Calu3 (cell line): ENCODE data around the gene FKBP3. TPM values are rescaled to one million over a fixed set of nuclear protein-coding genes. Genes with fewer than 3 reads are reported as not detected.

Source experiments
- BruUV-seq: library from RNA; stranded (reverse); fragments of 400-500 nt; replicated peaks from 2 replicates; lab custom pipeline; 2021; lab: Mats Ljungman, UMichigan
- CTCF ChIA-PET: fragments of 300-600 bp; sonication (Branson Sonifier 250); formaldehyde crosslinking; loops from one replicate; lab custom pipeline; 2022; ENCODE audit warnings: antibody characterized with exemption; lab: Charles Lee
- DNase-seq: peaks from one replicate; pipeline ENCODE4 v3.0.0; 2022
- H3K27ac Mint-ChIP-seq: one replicate; pipeline ENCODE4 v1.8.0; 2022; ENCODE audit warnings: mixed read lengths; ENCODE audit not compliant: unreplicated experiment
- H3K27me3 Mint-ChIP-seq: one replicate; pipeline ENCODE4 v1.8.0; 2022; ENCODE audit warnings: mixed read lengths; ENCODE audit not compliant: unreplicated experiment
- H3K36me3 Mint-ChIP-seq: one replicate; pipeline ENCODE4 v1.8.0; 2022; ENCODE audit warnings: mild to moderate bottlenecking, moderate library complexity, mixed read lengths; ENCODE audit not compliant: insufficient read depth, unreplicated experiment
- H3K4me1 Mint-ChIP-seq: one replicate; pipeline ENCODE4 v1.8.0; 2022; ENCODE audit warnings: mild to moderate bottlenecking, low read depth, mixed read lengths; ENCODE audit not compliant: unreplicated experiment
- H3K4me3 Mint-ChIP-seq: one replicate; pipeline ENCODE4 v1.8.0; 2022; ENCODE audit warnings: mild to moderate bottlenecking, low read depth, moderate library complexity, mixed read lengths; ENCODE audit not compliant: unreplicated experiment
- H3K9me3 Mint-ChIP-seq: one replicate; pipeline ENCODE4 v1.8.0; 2022; ENCODE audit warnings: low read depth, mixed read lengths; ENCODE audit not compliant: unreplicated experiment
- CTCF ChIP-seq: fragments of 200-600 bp; IDR thresholded peaks from one replicate; pipeline ENCODE4 v1.8.0; 2022; ENCODE audit warnings: antibody characterized with exemption; ENCODE audit not compliant: unreplicated experiment
- intact Hi-C: fragments of 100-400 bp; cut with micrococcal nuclease; formaldehyde crosslinking; loops from one replicate; pipeline ENCODE4 v1.10.0; 2022; ENCODE audit not compliant: unreplicated experiment
- total RNA-seq: library from RNA; stranded (reverse); gene quantifications from 2 replicates; pipeline ENCODE4 v1.2.3, GENCODE V29; 2022

The FKBP3 gene
- total RNA-seq, 1 experiment from 2014 or later = 72.8 TPM

- Mint-ChIP-seq H3K4me1 (peaks cover 17% of the 10 kb centered on the region), H3K27ac (no peak overlapping the region), H3K36me3 (peaks cover 15% of the 10 kb centered on the region), H3K27me3 (no peaks in the 10 kb centered on the region), H3K4me3 (no peak overlapping the region), H3K9me3 (no peaks in the 10 kb centered on the region)
- DNase-seq = no peak
- no peak for TF ChIP-seq CTCF
- no TSS peak for BruUV-seq
- intact Hi-C loops = loop anchor here (10.0 kb wide), 1 partner anchor 175 kb away; no protein-coding TSS in a partner anchor
- CTCF ChIA-PET = interaction anchor here (0.7 kb wide), 1 partner anchor 69 kb away, joined by 3 read pairs; no protein-coding TSS in a partner anchor
Measured at GRCh38 chr14:45089813-45090212, 44.5 kb downstream of the FKBP3 start.

- CTCF ChIA-PET = no interaction called here
- H3K36me3 Mint-ChIP-seq = peaks cover 18% of the 10 kb centered on the region
- no peak for TF ChIP-seq CTCF
- no peaks in the 10 kb centered on the region for H3K27me3 Mint-ChIP-seq
- no peaks in the 10 kb centered on the region for H3K9me3 Mint-ChIP-seq
- BruUV-seq = no TSS peak
- peak overlapping the region; percentile 46 for H3K27ac Mint-ChIP-seq
- H3K4me3 Mint-ChIP-seq = peak overlapping the region; percentile 96
- DNase-seq = no peak
- peaks cover 34% of the 10 kb centered on the region for H3K4me1 Mint-ChIP-seq
- intact Hi-C loops = loop anchor here (2.0 to 10.0 kb wide), 2 partner anchors 122 to 170 kb away; partner anchors contain the start of gene TOGARAM1
Measured at GRCh38 chr14:45084946-45085346, 49.3 kb downstream of the FKBP3 start.

- Mint-ChIP-seq H3K4me1 (peaks cover 34% of the 10 kb centered on the region), H3K27me3 (no peaks in the 10 kb centered on the region), H3K4me3 (peak within 1 kb of the TSS; percentile 96), H3K36me3 (peaks cover 18% of the 10 kb centered on the region), H3K9me3 (no peaks in the 10 kb centered on the region), H3K27ac (peak within 1 kb of the TSS; percentile 87)
- CTCF ChIA-PET = no interaction called here
- TSS peak; percentile 52 for BruUV-seq
- peak; percentile 96 for DNase-seq
- no peak for TF ChIP-seq CTCF
- intact Hi-C loops = loop anchor here (1.0 to 10.0 kb wide), 3 partner anchors 12 to 169 kb away; partner anchors contain the start of gene TOGARAM1
Measured at GRCh38 chr14:45083976-45084722, 50.1 kb downstream of the FKBP3 start, which contains the start of gene PRPF39. PRPF39 (plus strand) TSS chr14:45084116; CDS start chr14:45095240, 11,124 bp downstream.

DNA sequence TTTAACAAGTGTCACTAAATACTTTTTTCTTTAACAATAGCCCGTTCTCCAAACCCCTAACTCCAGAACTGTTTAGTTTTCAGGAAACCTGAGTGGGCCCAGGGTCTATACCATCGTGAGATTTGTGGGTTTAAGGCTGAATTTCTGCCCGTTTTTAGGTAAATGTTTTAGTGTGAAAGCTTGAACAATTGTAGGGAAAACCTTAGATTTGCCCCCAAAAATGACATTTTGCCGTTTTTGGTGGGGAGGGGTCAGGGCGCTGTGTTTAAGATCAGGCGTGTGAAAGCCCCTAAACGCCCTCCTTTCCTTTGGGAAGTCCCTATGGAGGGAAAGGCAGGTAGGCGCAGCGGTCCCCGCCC, 50.7 kb downstream of the FKBP3 start:
- intact Hi-C loops = loop anchor here (1.0 to 10.0 kb wide), 2 partner anchors 11 to 169 kb away; no protein-coding TSS in a partner anchor
- H3K4me1 Mint-ChIP-seq = peaks cover 34% of the 10 kb centered on the region
- no peak for DNase-seq
- H3K36me3 Mint-ChIP-seq = peaks cover 18% of the 10 kb centered on the region
- H3K4me3 Mint-ChIP-seq = peak overlapping the region; percentile 96
- H3K27me3 Mint-ChIP-seq = no peaks in the 10 kb centered on the region
- no peak for TF ChIP-seq CTCF
- CTCF ChIA-PET = no interaction called here
- no TSS peak for BruUV-seq
- peak overlapping the region; percentile 87 for H3K27ac Mint-ChIP-seq
- H3K9me3 Mint-ChIP-seq = no peaks in the 10 kb centered on the region
